Gastroesophageal sphincter (tissue), 4 donors: ENCODE data around the gene MED19. TPM values are rescaled to one million over a fixed set of nuclear protein-coding genes. Genes with fewer than 3 reads are reported as not detected.
A peak's percentile ranks its signal among the peaks of the same experiment; 100 is the strongest.

Source experiments
- ATAC-seq: fragments of 150-250 bp; one replicate; pipeline ENCODE4 v1.9.1; 2016; ENCODE audit warnings: mild to moderate bottlenecking, moderate library complexity
- H3K27ac ChIP-seq, 4 donors: fragments of 200-600 bp; sonication (generic) in 3 of 4; 1 replicate in 3 of 4; 2 replicates in 1 of 4; pipeline ENCODE4 v1.5.1; 2016 to 2019
- H3K27me3 ChIP-seq: fragments of 200-600 bp; sonication (generic); one replicate; pipeline ENCODE4 v1.5.1; 2019
- H3K36me3 ChIP-seq, 2 donors: fragments of 200-600 bp; sonication (generic); one replicate each; pipeline ENCODE4 v1.5.1; 2019; ENCODE audit warnings: control low read depth in 1 of 2
- H3K4me1 ChIP-seq, 3 donors: fragments of 200-600 bp; sonication (generic); 1 replicate in 2 of 3; 2 replicates in 1 of 3; pipeline ENCODE4 v1.5.1; 2016 to 2019; ENCODE audit warnings: control low read depth in 2 of 3
- H3K4me3 ChIP-seq, 2 donors: fragments of 200-600 bp; sonication (generic); one replicate each; pipeline ENCODE4 v1.5.1; 2019; ENCODE audit warnings: mild to moderate bottlenecking in 1 of 2, moderate library complexity in 1 of 2
- H3K9me3 ChIP-seq, 3 donors: fragments of 200-600 bp; sonication (generic); one replicate each; pipeline ENCODE4 v1.5.1; 2017 to 2019; ENCODE audit warnings: control low read depth in 2 of 3
- CTCF ChIP-seq, 4 experiments: fragments of 200-600 bp in 2 of 4; fragments of 450-650 bp in 2 of 4; sonication (generic) in 1 of 4; IDR thresholded peaks; one replicate each; pipeline ENCODE4 v1.5.1; 2017 to 2019; ENCODE audit warnings: antibody characterized with exemption in 4 of 4, mild to moderate bottlenecking in 2 of 4, moderate library complexity in 2 of 4
- EP300 ChIP-seq: sonication (generic); formaldehyde crosslinking; IDR thresholded peaks from one replicate; pipeline ENCODE4 v1.6.1; 2017; ENCODE audit warnings: antibody characterized with exemption, mild to moderate bottlenecking
- POLR2A ChIP-seq, 2 donors: fragments of 450-650 bp; IDR thresholded peaks; one replicate each; pipeline ENCODE4 v1.6.1; 2017; ENCODE audit warnings: antibody characterized with exemption in 2 of 2, mild to moderate bottlenecking in 2 of 2, moderate library complexity in 1 of 2
- POLR2AphosphoS5 ChIP-seq: sonication (generic); formaldehyde crosslinking; IDR thresholded peaks from one replicate; pipeline ENCODE4 v1.6.1; 2017; ENCODE audit warnings: antibody characterized with exemption
- WGBS, 2 donors: methylation state at CpG; one replicate each; pipeline ENCODE4 v1.1.5; 2018; ENCODE audit warnings: low coverage in 1 of 2; 5-methylcytosine and 5-hydroxymethylcytosine counted together
- total RNA-seq, 4 donors: library from RNA; depleted of rRNA; stranded (reverse); fragments of >200 nt; gene quantifications; one replicate each; pipeline ENCODE4 v1.1.0, GENCODE V29; 2016

The MED19 gene
- 10 to 100 TPM; 10.4 to 15.5 (median 12.5) TPM for total RNA-seq

- H3K36me3 ChIP-seq: peaks cover 0 to 9% of the 10 kb centered on the region in 2 donors
- ATAC-seq: peak; percentile 52
- 2 to 3% methylated on average over 11 to 27 of the region's 51 CpGs for WGBS, 2 donors
- peak within 1 kb of the TSS; percentile 82 to 97 for H3K4me3 ChIP-seq
- no peaks in the 10 kb centered on the region for H3K9me3 ChIP-seq
- no peaks in the 10 kb centered on the region for H3K27me3 ChIP-seq
- H3K4me1 ChIP-seq: peaks cover 9 to 50% (median 25%) of the 10 kb centered on the region in 3 donors
- TF ChIP-seq EP300: no peak
- no peak for TF ChIP-seq CTCF (IDR thresholded peaks at IDR 0.05)
- peak; percentile 2 for TF ChIP-seq POLR2AphosphoS5
- peak; percentile 32 to 41 for TF ChIP-seq POLR2A (IDR thresholded peaks at IDR 0.05)
- peak within 1 kb of the TSS; percentile 88 to 98 (median 92) for H3K27ac ChIP-seq
Observed at GRCh38 chr11:57711414-57712255, at the start of gene MED19. MED19 (minus strand) TSS chr11:57712215; CDS start chr11:57712179, 36 bp downstream.

GRCh38 chr11:57758174-57758573 is 46.2 kb upstream of the MED19 start:
- no peak for TF ChIP-seq POLR2A (IDR thresholded peaks at IDR 0.05)
- no peak for TF ChIP-seq CTCF (IDR thresholded peaks at IDR 0.05)
- no peak for TF ChIP-seq POLR2AphosphoS5
- no peak for TF ChIP-seq EP300
- Histone ChIP-seq H3K4me3 (no peak overlapping the region), H3K9me3 (no peaks in the 10 kb centered on the region), H3K4me1 (no peaks in the 10 kb centered on the region), H3K27ac (no peak overlapping the region), H3K36me3 (no peaks in the 10 kb centered on the region), H3K27me3 (no peaks in the 10 kb centered on the region)
- 78% methylated on average over 1 of the region's 3 CpGs; no CpG with 5 or more reads in 1 of the 2 donors for WGBS, 2 donors
- no peak for ATAC-seq

- Histone ChIP-seq H3K4me3 (no peak overlapping the region), H3K4me1 (peaks cover 0 to 3% (median 0%) of the 10 kb centered on the region in 3 donors), H3K27me3 (no peaks in the 10 kb centered on the region), H3K9me3 (no peaks in the 10 kb centered on the region), H3K27ac (no peak overlapping the region), H3K36me3 (peaks cover 0 to 5% of the 10 kb centered on the region in 2 donors)
- 80% methylated on average over 1 of the region's 30 CpGs; no CpG with 5 or more reads in 1 of the 2 donors for WGBS, 2 donors
- ATAC-seq: no peak
- TF ChIP-seq POLR2AphosphoS5 (no peak), POLR2A (IDR thresholded peaks at IDR 0.05) (no peak), CTCF (IDR thresholded peaks at IDR 0.05) (no peak), EP300 (no peak)
Observed at GRCh38 chr11:57752954-57753353, 40.9 kb upstream of the MED19 start.

- 48 to 53% methylated on average over 9 of the region's 10 CpGs for WGBS, 2 donors
- TF ChIP-seq CTCF (IDR thresholded peaks at IDR 0.05) (peak in 3 of 4 experiments; percentile 27 to 48 (median 44)), EP300 (no peak)
- peaks cover 0 to 3% (median 0%) of the 10 kb centered on the region in 3 donors for H3K4me1 ChIP-seq
- peaks cover 0 to 13% of the 10 kb centered on the region in 2 donors for H3K36me3 ChIP-seq
- H3K27me3 ChIP-seq: no peaks in the 10 kb centered on the region
- H3K27ac ChIP-seq: no peak within 1 kb of the TSS
- no peak within 1 kb of the TSS for H3K4me3 ChIP-seq
- H3K9me3 ChIP-seq: no peaks in the 10 kb centered on the region
- no peak for ATAC-seq
Observed at GRCh38 chr11:57751676-57752253, 39.8 kb upstream of the MED19 start, which contains the start of gene BTBD18. BTBD18 (minus strand) TSS chr11:57751819; CDS start chr11:57751188, 631 bp downstream.
